Smooth muscle cell (in vitro differentiated cells): Measurements from ENCODE around the gene RHOH. TPM values are rescaled to one million over a fixed set of nuclear protein-coding genes. Genes with fewer than 3 reads are reported as not detected.

ENCODE experiments used
- DNase-seq: peaks from one replicate; lab custom pipeline; 2025; ENCODE audit not compliant: unreplicated experiment; lab: John Stamatoyannopoulos, UW
- H2AFZ ChIP-seq: fragments of 200-600 bp; sonication (generic); 2 replicates; pipeline ENCODE4 v1.6.0; 2016; ENCODE audit warnings: antibody characterized with exemption, low read depth, mild to moderate bottlenecking
- H3F3A ChIP-seq: fragments of 200-600 bp; sonication (generic); 2 replicates; pipeline ENCODE4 v1.6.0; 2017; ENCODE audit warnings: antibody characterized with exemption, low read depth
- H3K27ac ChIP-seq: fragments of 200-600 bp; sonication (generic); 2 replicates; pipeline ENCODE4 v1.5.1; 2016; ENCODE audit warnings: low read depth, mild to moderate bottlenecking
- H3K27me3 ChIP-seq: fragments of 200-600 bp; sonication (generic); 2 replicates; pipeline ENCODE4 v1.6.1; 2016; ENCODE audit warnings: low read depth, mild to moderate bottlenecking
- H3K36me3 ChIP-seq: fragments of 200-600 bp; sonication (generic); 2 replicates; pipeline ENCODE4 v1.5.1; 2016; ENCODE audit warnings: low read depth
- H3K4me1 ChIP-seq: fragments of 200-600 bp; sonication (generic); 2 replicates; pipeline ENCODE4 v1.5.1; 2016; ENCODE audit warnings: low read depth
- H3K4me2 ChIP-seq: fragments of 200-600 bp; sonication (generic); 2 replicates; pipeline ENCODE4 v1.6.0; 2016; ENCODE audit warnings: mild to moderate bottlenecking
- H3K4me3 ChIP-seq: fragments of 200-600 bp; sonication (generic); 2 replicates; pipeline ENCODE4 v1.5.1; 2016; ENCODE audit warnings: mild to moderate bottlenecking
- H3K79me2 ChIP-seq: fragments of 200-600 bp; sonication (generic); 2 replicates; pipeline ENCODE4 v1.6.0; 2016; ENCODE audit warnings: low read depth, mild to moderate bottlenecking
- H3K9ac ChIP-seq: fragments of 200-600 bp; sonication (generic); 2 replicates; pipeline ENCODE4 v1.6.0; 2016; ENCODE audit warnings: low read depth
- H3K9me3 ChIP-seq: fragments of 200-600 bp; sonication (generic); replicated peaks from 2 replicates; pipeline ENCODE4 v1.5.1; 2016; ENCODE audit warnings: low read depth
- H4K20me1 ChIP-seq: fragments of 200-600 bp; sonication (generic); 2 replicates; pipeline ENCODE4 v1.6.0; 2016; ENCODE audit warnings: low read depth
- WGBS: methylation state at CpG from one replicate; pipeline ENCODE4 v1.1.7; 2016; ENCODE audit warnings: low lambda C conversion rate; 5-methylcytosine and 5-hydroxymethylcytosine counted together
- polyA plus RNA-seq: library from polyadenylated mRNA; unstranded; fragments of >200 nt; fragmentation: Nextera tagmentation; extraction: Ambion mirVana; gene quantifications from 2 replicates; pipeline ENCODE4 v1.2.1, GENCODE V29; 2016
- total RNA-seq: library from RNA; depleted of rRNA; stranded (reverse); fragments of >200 nt; gene quantifications from 2 replicates; pipeline ENCODE4 v1.2.3, GENCODE V29; 2014
- TF ChIP-seq, protein P1 (sequence below): fragments of 200-600 bp; sonication (generic); IDR thresholded peaks from 2 replicates; pipeline ENCODE4 v1.5.1; 2017; ENCODE audit warnings: borderline replicate concordance, mild to moderate bottlenecking, antibody characterized with exemption; ENCODE audit not compliant: insufficient read depth, poor library complexity, severe bottlenecking

RHOH gene
- total and polyA plus RNA-seq, 2 experiments from 2014 or later: 0.46 TPM; not detected in 1

GRCh38 chr4:40209401-40209800 is 12.6 kb downstream of the RHOH start:
- H3K9me3 ChIP-seq: no peaks in the 10 kb centered on the region
- H3K4me3 ChIP-seq: no peak overlapping the region
- no peak overlapping the region for H3K27ac ChIP-seq
- H3K4me1 ChIP-seq: no peaks in the 10 kb centered on the region
- no peaks in the 10 kb centered on the region for H3F3A ChIP-seq
- no peaks in the 10 kb centered on the region for H3K36me3 ChIP-seq
- DNase-seq: no peak
- TF ChIP-seq, protein P1, sequence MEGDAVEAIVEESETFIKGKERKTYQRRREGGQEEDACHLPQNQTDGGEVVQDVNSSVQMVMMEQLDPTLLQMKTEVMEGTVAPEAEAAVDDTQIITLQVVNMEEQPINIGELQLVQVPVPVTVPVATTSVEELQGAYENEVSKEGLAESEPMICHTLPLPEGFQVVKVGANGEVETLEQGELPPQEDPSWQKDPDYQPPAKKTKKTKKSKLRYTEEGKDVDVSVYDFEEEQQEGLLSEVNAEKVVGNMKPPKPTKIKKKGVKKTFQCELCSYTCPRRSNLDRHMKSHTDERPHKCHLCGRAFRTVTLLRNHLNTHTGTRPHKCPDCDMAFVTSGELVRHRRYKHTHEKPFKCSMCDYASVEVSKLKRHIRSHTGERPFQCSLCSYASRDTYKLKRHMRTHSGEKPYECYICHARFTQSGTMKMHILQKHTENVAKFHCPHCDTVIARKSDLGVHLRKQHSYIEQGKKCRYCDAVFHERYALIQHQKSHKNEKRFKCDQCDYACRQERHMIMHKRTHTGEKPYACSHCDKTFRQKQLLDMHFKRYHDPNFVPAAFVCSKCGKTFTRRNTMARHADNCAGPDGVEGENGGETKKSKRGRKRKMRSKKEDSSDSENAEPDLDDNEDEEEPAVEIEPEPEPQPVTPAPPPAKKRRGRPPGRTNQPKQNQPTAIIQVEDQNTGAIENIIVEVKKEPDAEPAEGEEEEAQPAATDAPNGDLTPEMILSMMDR: no peak
- H3K4me2 ChIP-seq: no peak overlapping the region
- no peaks in the 10 kb centered on the region for H4K20me1 ChIP-seq
- 97% methylated on average over 4 of the region's 4 CpGs for WGBS
- no peaks in the 10 kb centered on the region for H3K79me2 ChIP-seq
- no peak overlapping the region for H3K9ac ChIP-seq
- H2AFZ ChIP-seq: no peak overlapping the region
- no peaks in the 10 kb centered on the region for H3K27me3 ChIP-seq

DNA sequence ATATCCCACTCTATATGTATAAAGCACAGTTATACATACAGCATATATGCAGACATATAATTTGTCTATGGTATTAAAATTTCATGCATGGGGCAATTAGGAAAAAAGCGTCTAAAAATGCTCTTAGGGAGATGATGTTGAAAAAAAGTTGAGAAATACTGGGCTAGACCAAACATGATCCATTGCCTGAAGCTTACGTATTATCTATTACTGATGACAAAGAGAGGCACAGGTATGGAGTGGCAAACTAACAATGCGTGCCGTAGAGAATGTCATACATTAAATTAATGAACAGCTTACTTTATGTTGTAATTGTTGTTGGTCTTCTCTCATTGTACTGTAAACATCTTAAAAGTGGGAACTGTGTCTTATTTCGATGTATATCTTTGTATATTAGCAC is 13.9 kb downstream of the RHOH start:
- TF ChIP-seq, protein P1: no peak
- Histone ChIP-seq H4K20me1 (no peaks in the 10 kb centered on the region), H3K4me1 (no peaks in the 10 kb centered on the region), H3K79me2 (no peaks in the 10 kb centered on the region), H2AFZ (no peak overlapping the region), H3K27ac (no peak overlapping the region), H3F3A (no peaks in the 10 kb centered on the region), H3K4me2 (no peak overlapping the region), H3K4me3 (no peak overlapping the region), H3K36me3 (no peaks in the 10 kb centered on the region), H3K9me3 (no peaks in the 10 kb centered on the region), H3K27me3 (no peaks in the 10 kb centered on the region), H3K9ac (no peak overlapping the region)
- DNase-seq: no peak
- 93% methylated on average over 5 of the region's 5 CpGs for WGBS

DNA sequence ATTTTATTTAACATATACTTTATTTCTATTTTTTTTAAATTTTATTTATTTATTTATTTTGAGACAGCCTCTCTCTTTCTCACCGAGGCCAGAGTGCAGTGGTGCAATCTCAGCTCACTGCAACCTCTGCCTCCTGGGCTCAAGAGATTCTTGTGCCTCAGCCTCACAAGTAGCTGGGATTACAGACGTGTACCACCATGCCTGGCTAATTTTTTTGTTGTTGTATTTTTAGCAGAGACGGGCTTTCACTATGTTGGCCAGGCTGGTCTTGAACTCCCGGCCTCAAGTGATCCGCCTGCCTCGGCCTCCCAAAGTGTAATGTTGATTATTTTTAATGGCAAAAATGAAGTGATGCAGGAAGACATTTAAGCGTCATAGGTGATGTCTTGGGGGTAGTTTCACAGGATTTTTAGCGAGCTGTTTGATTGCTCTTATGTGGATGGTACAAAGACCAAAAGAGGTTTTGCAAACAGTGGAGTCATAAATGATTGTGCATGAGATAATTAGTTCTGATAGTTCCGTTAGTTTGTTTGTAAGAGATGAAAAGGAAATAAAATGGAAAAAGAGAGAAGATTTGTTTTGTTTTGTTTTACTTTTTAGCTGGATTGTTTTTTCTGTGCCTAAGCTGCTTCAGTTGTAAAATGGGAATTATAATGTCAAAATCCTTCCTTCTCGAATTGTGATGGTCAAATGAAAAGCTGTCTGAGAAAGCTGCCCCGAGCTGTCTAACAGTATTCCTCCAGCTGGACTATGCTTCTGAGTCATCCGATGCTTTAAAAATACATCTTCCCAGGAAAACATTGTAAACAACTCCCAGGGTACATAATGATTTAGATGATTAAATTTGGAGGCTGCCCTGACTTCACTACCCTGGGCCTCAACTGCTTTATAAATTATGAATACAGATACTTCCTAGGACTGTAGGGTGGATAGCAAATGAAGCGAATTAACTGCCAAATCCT is 14.7 kb downstream of the RHOH start:
- Histone ChIP-seq H3K9ac (no peak overlapping the region), H3K27me3 (no peaks in the 10 kb centered on the region), H3K9me3 (no peaks in the 10 kb centered on the region), H2AFZ (no peak overlapping the region), H3K4me3 (no peak overlapping the region), H3K4me2 (no peak overlapping the region), H3K79me2 (no peaks in the 10 kb centered on the region), H3K27ac (no peak overlapping the region), H3K36me3 (no peaks in the 10 kb centered on the region), H4K20me1 (no peaks in the 10 kb centered on the region), H3K4me1 (no peaks in the 10 kb centered on the region), H3F3A (no peaks in the 10 kb centered on the region)
- TF ChIP-seq, protein P1: no peak
- 73% methylated on average over 13 of the region's 13 CpGs for WGBS
- no peak for DNase-seq
